ENCODE measurements around the gene ISCU. TPM values are rescaled to one million over a fixed set of nuclear protein-coding genes. Genes with fewer than 3 reads are reported as not detected.

The ISCU gene
- total RNA-seq, 1 donor from 2014 or later: 83.0 TPM

DNA sequence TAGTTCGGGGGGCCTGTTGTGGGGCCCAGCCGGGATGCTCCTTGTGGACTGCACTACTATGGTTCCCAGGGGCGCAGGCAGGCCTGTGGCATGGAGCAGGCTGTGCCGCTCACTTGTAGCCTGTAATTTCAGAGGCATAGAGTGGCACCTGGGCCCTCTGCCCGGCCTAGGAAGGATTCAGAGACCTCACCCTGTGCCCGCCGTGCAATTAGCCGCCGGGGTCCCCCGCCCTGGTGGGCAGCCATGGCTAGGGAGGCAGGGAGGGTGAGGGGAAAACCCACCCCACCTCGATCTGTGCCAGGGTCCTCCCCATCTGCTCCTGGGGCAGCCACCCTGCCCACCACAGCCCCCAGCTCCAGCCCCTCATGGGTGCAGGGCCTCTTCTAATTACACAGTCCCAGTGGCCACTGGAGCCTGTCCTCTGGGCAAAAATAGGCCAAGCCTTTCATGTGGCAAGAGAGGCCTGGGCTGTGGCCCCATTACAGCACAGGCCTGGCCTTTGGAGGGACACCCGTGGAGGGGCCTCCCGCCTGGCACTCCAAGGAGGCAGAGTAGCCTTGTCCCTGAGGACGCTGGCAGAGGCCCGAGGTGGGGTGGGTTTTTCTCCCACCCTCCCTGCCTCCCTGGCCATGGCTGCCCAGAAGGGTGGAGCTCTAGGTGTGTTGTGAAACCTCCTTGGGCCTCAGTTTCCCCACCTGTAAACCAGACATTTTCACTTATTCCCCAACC is 40.7 kb downstream of the ISCU start:
- no peaks in the 10 kb centered on the region for H3K27me3 ChIP-seq (ENCODE audit: control insufficient read depth in 3 of 3, insufficient read depth in 3 of 3, low read length in 3 of 3)
- no peak overlapping the region for H3K4me3 ChIP-seq (ENCODE audit: low read length in 3 of 3)
- no peaks in the 10 kb centered on the region for H3K36me3 ChIP-seq (ENCODE audit: control insufficient read depth in 3 of 3, insufficient read depth in 3 of 3, low read length in 3 of 3)
- no peaks in the 10 kb centered on the region for H3K4me1 ChIP-seq (ENCODE audit: control insufficient read depth in 3 of 3, insufficient read depth in 3 of 3, low read length in 3 of 3)
- H3K9me3 ChIP-seq (ENCODE audit: control insufficient read depth in 3 of 3, low read length in 3 of 3): no peaks in the 10 kb centered on the region
- no peak overlapping the region for H3K27ac ChIP-seq (ENCODE audit: low read depth, low read length)
- H3K9ac ChIP-seq (ENCODE audit: low read depth in 1 of 3, low read length in 3 of 3): no peak overlapping the region

DNA sequence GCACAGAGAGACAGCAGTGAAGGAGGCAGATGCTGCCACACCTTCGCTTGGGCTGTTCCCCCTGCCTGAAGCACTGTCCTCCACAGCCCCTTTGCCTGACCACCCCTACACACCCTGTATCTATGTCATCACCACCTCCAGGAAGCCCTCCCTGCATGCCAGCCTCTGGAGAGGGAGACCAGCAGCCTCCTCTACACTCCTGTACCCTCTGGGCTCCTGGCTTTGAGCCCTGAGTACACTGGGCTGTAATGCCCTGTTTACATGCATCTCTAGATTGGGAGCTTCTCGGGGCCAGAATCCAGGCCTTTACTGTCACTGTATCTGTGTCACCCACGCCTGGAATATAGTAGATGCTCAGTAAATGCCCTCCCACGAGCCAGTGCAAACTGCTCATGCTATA is 41.3 kb downstream of the ISCU start:
- Histone ChIP-seq H3K9ac (ENCODE audit: low read depth in 1 of 3, low read length in 3 of 3) (no peak overlapping the region), H3K4me3 (ENCODE audit: low read length in 3 of 3) (no peak overlapping the region), H3K36me3 (ENCODE audit: control insufficient read depth in 3 of 3, insufficient read depth in 3 of 3, low read length in 3 of 3) (no peaks in the 10 kb centered on the region), H3K27ac (ENCODE audit: low read depth, low read length) (no peak overlapping the region), H3K4me1 (ENCODE audit: control insufficient read depth in 3 of 3, insufficient read depth in 3 of 3, low read length in 3 of 3) (no peaks in the 10 kb centered on the region), H3K27me3 (ENCODE audit: control insufficient read depth in 3 of 3, insufficient read depth in 3 of 3, low read length in 3 of 3) (peaks cover 0 to 3% (median 3%) of the 10 kb centered on the region in 3 donors), H3K9me3 (ENCODE audit: control insufficient read depth in 3 of 3, low read length in 3 of 3) (no peaks in the 10 kb centered on the region)

- no peaks in the 10 kb centered on the region for H3K36me3 ChIP-seq (ENCODE audit: control insufficient read depth in 3 of 3, insufficient read depth in 3 of 3, low read length in 3 of 3)
- H3K9ac ChIP-seq (ENCODE audit: low read depth in 1 of 3, low read length in 3 of 3): no peak overlapping the region
- H3K4me3 ChIP-seq (ENCODE audit: low read length in 3 of 3): no peak overlapping the region
- H3K4me1 ChIP-seq (ENCODE audit: control insufficient read depth in 3 of 3, insufficient read depth in 3 of 3, low read length in 3 of 3): peaks cover 0 to 2% (median under 1%) of the 10 kb centered on the region in 3 donors
- no peaks in the 10 kb centered on the region for H3K9me3 ChIP-seq (ENCODE audit: control insufficient read depth in 3 of 3, low read length in 3 of 3)
- no peak overlapping the region for H3K27ac ChIP-seq (ENCODE audit: low read depth, low read length)
- H3K27me3 ChIP-seq (ENCODE audit: control insufficient read depth in 3 of 3, insufficient read depth in 3 of 3, low read length in 3 of 3): peaks cover 0 to 4% (median 4%) of the 10 kb centered on the region in 3 donors
Measured at GRCh38 chr12:108604208-108604941, 42.0 kb downstream of the ISCU start.

DNA sequence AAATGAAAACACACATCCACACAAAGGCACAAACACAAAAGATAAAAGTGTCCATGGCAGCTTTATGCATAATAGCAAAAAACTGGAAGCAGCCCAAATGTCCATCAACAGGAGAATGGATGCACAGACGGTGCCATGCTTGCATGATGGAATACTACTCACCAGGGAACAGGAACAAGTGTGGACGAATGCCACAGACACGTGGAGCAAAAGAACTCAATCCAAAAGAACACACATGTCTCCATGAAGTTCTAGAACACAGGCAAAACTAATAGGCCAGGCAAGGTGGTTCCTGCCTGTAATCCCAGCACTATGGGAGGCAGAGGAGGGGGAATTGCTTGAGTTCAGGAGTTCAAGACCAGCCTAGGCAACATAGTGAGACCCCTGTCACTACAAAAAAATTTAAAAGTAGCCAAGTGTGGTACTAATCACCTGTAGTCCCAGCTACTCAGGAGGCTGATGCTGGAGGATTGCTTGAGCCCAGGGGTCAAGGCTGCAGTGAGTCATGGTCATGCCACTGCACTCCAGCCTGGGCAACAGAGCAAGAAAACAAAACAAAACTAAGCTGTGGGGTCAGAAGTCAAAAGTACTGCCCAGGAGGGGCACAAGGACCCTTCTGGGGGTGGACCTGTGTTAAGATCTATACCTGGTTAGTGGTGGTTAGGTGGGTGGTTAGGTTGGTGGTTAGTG is 42.7 kb downstream of the ISCU start:
- H3K36me3 ChIP-seq (ENCODE audit: control insufficient read depth in 3 of 3, insufficient read depth in 3 of 3, low read length in 3 of 3): no peaks in the 10 kb centered on the region
- H3K27ac ChIP-seq (ENCODE audit: low read depth, low read length): no peak overlapping the region
- H3K27me3 ChIP-seq (ENCODE audit: control insufficient read depth in 3 of 3, insufficient read depth in 3 of 3, low read length in 3 of 3): peaks cover under 1 to 4% (median 4%) of the 10 kb centered on the region in 3 donors
- H3K9me3 ChIP-seq (ENCODE audit: control insufficient read depth in 3 of 3, low read length in 3 of 3): no peaks in the 10 kb centered on the region
- H3K9ac ChIP-seq (ENCODE audit: low read depth in 1 of 3, low read length in 3 of 3): no peak overlapping the region
- H3K4me1 ChIP-seq (ENCODE audit: control insufficient read depth in 3 of 3, insufficient read depth in 3 of 3, low read length in 3 of 3): peaks cover 5 to 7% (median 7%) of the 10 kb centered on the region in 3 donors
- no peak overlapping the region for H3K4me3 ChIP-seq (ENCODE audit: low read length in 3 of 3)

DNA sequence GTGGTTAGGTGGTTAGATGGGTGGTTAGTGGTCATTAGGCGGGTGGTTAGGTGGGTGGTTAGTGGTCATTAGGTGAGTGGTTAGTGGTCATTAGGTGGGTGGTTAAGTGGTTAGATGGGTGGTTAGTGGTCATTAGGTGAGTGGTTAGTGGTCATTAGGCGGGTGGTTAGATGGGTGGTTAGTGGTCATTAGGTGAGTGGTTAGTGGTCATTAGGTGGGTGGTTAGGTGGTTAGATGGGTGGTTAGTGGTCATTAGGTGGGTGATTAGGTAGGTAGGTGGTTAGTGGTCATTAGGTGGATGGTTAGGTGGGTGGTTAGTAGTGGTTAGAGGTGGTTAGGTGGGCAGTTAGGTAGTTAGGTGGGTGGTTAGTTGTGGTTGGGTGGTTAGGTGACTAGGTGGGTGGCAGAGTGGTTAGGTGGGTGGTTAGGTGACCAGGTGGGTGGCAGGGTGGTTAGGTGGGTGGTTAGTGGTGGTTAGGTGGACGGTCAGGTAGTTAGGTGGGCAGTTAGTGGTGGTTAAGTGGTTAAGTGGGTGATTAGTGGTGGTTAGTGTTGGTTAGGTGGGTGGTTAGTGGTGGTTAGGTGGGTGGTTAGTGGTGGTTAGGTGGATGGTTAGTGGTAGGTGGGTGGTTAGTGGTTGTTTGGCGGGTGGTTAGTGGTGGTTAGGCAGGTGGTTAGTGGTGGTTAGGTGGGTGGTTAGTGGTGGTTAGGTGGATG is 43.5 kb downstream of the ISCU start:
- no peak overlapping the region for H3K4me3 ChIP-seq (ENCODE audit: low read length in 3 of 3)
- H3K27ac ChIP-seq (ENCODE audit: low read depth, low read length): no peak overlapping the region
- no peaks in the 10 kb centered on the region for H3K9me3 ChIP-seq (ENCODE audit: control insufficient read depth in 3 of 3, low read length in 3 of 3)
- peaks cover 3 to 4% (median 4%) of the 10 kb centered on the region in 3 donors for H3K27me3 ChIP-seq (ENCODE audit: control insufficient read depth in 3 of 3, insufficient read depth in 3 of 3, low read length in 3 of 3)
- H3K36me3 ChIP-seq (ENCODE audit: control insufficient read depth in 3 of 3, insufficient read depth in 3 of 3, low read length in 3 of 3): no peaks in the 10 kb centered on the region
- peaks cover 6 to 7% (median 7%) of the 10 kb centered on the region in 3 donors for H3K4me1 ChIP-seq (ENCODE audit: control insufficient read depth in 3 of 3, insufficient read depth in 3 of 3, low read length in 3 of 3)
- no peak overlapping the region for H3K9ac ChIP-seq (ENCODE audit: low read depth in 1 of 3, low read length in 3 of 3)

GRCh38 chr12:108606492-108606891 is 44.1 kb downstream of the ISCU start:
- Histone ChIP-seq H3K36me3 (ENCODE audit: control insufficient read depth in 3 of 3, insufficient read depth in 3 of 3, low read length in 3 of 3) (no peaks in the 10 kb centered on the region), H3K9me3 (ENCODE audit: control insufficient read depth in 3 of 3, low read length in 3 of 3) (no peaks in the 10 kb centered on the region), H3K4me1 (ENCODE audit: control insufficient read depth in 3 of 3, insufficient read depth in 3 of 3, low read length in 3 of 3) (peaks cover 6 to 7% (median 7%) of the 10 kb centered on the region in 3 donors), H3K9ac (ENCODE audit: low read depth in 1 of 3, low read length in 3 of 3) (no peak overlapping the region), H3K27ac (ENCODE audit: low read depth, low read length) (no peak overlapping the region), H3K27me3 (ENCODE audit: control insufficient read depth in 3 of 3, insufficient read depth in 3 of 3, low read length in 3 of 3) (peaks cover 3 to 4% (median 4%) of the 10 kb centered on the region in 3 donors), H3K4me3 (ENCODE audit: low read length in 3 of 3) (no peak overlapping the region)

- H3K4me1 ChIP-seq (ENCODE audit: control insufficient read depth in 3 of 3, insufficient read depth in 3 of 3, low read length in 3 of 3): peaks cover 6 to 7% (median 7%) of the 10 kb centered on the region in 3 donors
- peaks cover 3 to 8% (median 6%) of the 10 kb centered on the region in 3 donors for H3K27me3 ChIP-seq (ENCODE audit: control insufficient read depth in 3 of 3, insufficient read depth in 3 of 3, low read length in 3 of 3)
- H3K4me3 ChIP-seq (ENCODE audit: low read length in 3 of 3): no peak overlapping the region
- H3K9me3 ChIP-seq (ENCODE audit: control insufficient read depth in 3 of 3, low read length in 3 of 3): no peaks in the 10 kb centered on the region
- H3K9ac ChIP-seq (ENCODE audit: low read depth in 1 of 3, low read length in 3 of 3): no peak overlapping the region
- no peaks in the 10 kb centered on the region for H3K36me3 ChIP-seq (ENCODE audit: control insufficient read depth in 3 of 3, insufficient read depth in 3 of 3, low read length in 3 of 3)
- H3K27ac ChIP-seq (ENCODE audit: low read depth, low read length): no peak overlapping the region
Measured at GRCh38 chr12:108607981-108608600, 45.7 kb downstream of the ISCU start.

DNA sequence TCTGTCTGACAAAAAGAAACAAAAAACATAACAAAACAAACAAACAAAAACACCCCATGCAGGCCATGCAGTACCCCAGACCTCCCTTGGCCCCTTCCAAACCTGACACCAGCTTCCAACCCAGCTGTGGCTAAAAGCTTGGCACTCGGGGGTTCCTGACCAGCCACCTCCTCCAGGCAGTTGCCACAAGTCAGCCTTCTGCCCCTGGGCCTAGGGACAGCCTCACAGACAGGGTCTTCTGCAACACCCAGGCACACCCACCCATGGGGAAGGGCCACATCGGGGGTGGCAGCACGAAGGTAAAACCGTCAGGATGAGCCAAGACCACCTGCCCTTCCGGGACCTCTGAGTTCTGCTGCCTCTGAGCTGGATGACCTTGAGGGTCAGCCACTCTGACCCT is 46.2 kb downstream of the ISCU start:
- H3K9ac ChIP-seq (ENCODE audit: low read depth in 1 of 3, low read length in 3 of 3): no peak overlapping the region
- peaks cover 6 to 7% (median 7%) of the 10 kb centered on the region in 3 donors for H3K4me1 ChIP-seq (ENCODE audit: control insufficient read depth in 3 of 3, insufficient read depth in 3 of 3, low read length in 3 of 3)
- H3K27ac ChIP-seq (ENCODE audit: low read depth, low read length): no peak overlapping the region

DNA sequence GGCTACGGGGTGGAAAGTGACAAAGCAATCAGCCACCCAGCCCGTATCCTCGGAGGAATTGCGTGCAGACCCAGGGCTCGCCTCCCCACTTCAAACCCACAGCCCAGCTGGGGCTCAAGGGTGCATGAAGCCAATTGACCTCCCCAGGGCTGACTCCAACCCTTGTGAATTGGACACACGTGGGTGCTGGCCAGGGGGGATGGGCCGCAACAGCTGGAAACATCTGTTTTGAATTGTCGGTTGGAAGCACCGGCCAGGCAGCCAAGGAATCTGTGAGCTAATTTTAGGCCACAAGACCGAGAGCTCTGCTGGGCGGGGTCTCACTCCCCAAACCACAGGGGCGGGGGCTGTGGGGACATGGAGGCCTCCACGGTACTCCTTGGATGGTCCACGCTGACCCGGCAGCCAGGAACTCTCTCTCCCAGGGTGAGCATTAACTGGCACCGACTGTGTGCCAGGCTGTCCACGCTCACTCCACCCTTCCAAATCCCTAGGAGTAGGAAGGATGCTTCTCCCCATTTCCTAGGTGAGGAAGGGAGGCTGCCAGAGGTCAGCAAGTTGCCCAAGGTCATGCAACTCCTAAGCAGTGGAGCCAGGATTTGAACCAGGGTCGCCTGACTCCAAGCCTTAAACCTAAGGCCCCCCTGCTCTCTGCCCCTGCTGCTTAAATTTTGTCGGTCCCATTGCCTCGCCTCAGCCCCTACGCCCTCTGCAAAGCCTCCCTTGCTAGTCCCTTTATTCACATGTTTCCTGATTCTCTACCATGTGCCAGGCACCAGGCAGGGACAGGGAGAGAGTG is 47.3 kb downstream of the ISCU start:
- Histone ChIP-seq H3K36me3 (ENCODE audit: control insufficient read depth in 3 of 3, insufficient read depth in 3 of 3, low read length in 3 of 3) (no peaks in the 10 kb centered on the region), H3K27ac (ENCODE audit: low read depth, low read length) (no peak overlapping the region), H3K9me3 (ENCODE audit: control insufficient read depth in 3 of 3, low read length in 3 of 3) (no peaks in the 10 kb centered on the region), H3K4me1 (ENCODE audit: control insufficient read depth in 3 of 3, insufficient read depth in 3 of 3, low read length in 3 of 3) (peaks cover 6 to 7% (median 7%) of the 10 kb centered on the region in 3 donors), H3K4me3 (ENCODE audit: low read length in 3 of 3) (no peak overlapping the region), H3K9ac (ENCODE audit: low read depth in 1 of 3, low read length in 3 of 3) (no peak overlapping the region), H3K27me3 (ENCODE audit: control insufficient read depth in 3 of 3, insufficient read depth in 3 of 3, low read length in 3 of 3) (peaks cover 3 to 8% (median 6%) of the 10 kb centered on the region in 3 donors)

More for the DNA sequence above, 46.2 kb downstream of the ISCU start:
- Histone ChIP-seq H3K36me3 (ENCODE audit: control insufficient read depth in 3 of 3, insufficient read depth in 3 of 3, low read length in 3 of 3) (no peaks in the 10 kb centered on the region), H3K9me3 (ENCODE audit: control insufficient read depth in 3 of 3, low read length in 3 of 3) (no peaks in the 10 kb centered on the region), H3K4me3 (ENCODE audit: low read length in 3 of 3) (no peak overlapping the region), H3K27me3 (ENCODE audit: control insufficient read depth in 3 of 3, insufficient read depth in 3 of 3, low read length in 3 of 3) (peaks cover 3 to 8% (median 6%) of the 10 kb centered on the region in 3 donors)
